HCT116 (cell line): ENCODE measurements around the gene AK4.

Source experiments
- CTCF ChIP-seq, 3 experiments: fragments of 200-600 bp in 1 of 3; sonication (generic) in 1 of 3; IDR thresholded peaks in 2 of 3; conservative IDR thresholded peaks in 1 of 3; 2 replicates each; pipeline ENCODE4 v1.5.1; 2012 to 2017; ENCODE audit warnings: low read depth in 2 of 3, low read length in 2 of 3, antibody characterized with exemption in 1 of 3, borderline replicate concordance in 1 of 3, control low read depth in 1 of 3, mild to moderate bottlenecking in 1 of 3, mixed read lengths in 1 of 3, mixed run types in 1 of 3, moderate library complexity in 1 of 3; ENCODE audit not compliant: insufficient read depth in 1 of 3
- FOSL1 ChIP-seq: IDR thresholded peaks from 2 replicates; pipeline ENCODE4 v1.6.1; 2012; ENCODE audit warnings: low read depth
- POLR2A ChIP-seq: IDR thresholded peaks from 2 replicates; pipeline ENCODE4 v1.7.0; 2011; ENCODE audit warnings: borderline replicate concordance; ENCODE audit not compliant: insufficient read depth, insufficient read length; ENCODE audit errors: extremely low read depth

- TF ChIP-seq CTCF (IDR thresholded peaks at IDR 0.05 in 2 of 3, conservative IDR thresholded peaks at IDR 0.05 in 1 of 3; ENCODE audit: borderline replicate concordance in 1 of 3, insufficient read depth in 1 of 3, low read depth in 2 of 3, low read length in 2 of 3) (no peak), POLR2A (no peak), FOSL1 (no peak)
These were observed 28.6 kb downstream of the AK4 start for GRCh38 chr1:65176591-65176990.
